ENCODE data around the gene NUCB2. TPM values are rescaled to one million over a fixed set of nuclear protein-coding genes. Genes with fewer than 3 reads are reported as not detected.

Gene NUCB2
- total and polyA plus RNA-seq, 2 of the 8 experiments (the other 6 are each of a cell fraction or from before 2014, with no cell fraction given) = 9.0 to 34.2 TPM

GRCh38 chr11:17287058-17287457 lies 10.5 kb downstream of the NUCB2 start:
- TF ChIP-seq KDM4A (IDR thresholded peaks at IDR 0.05; ENCODE audit: low read depth, low read length, severe bottlenecking) = no peak
- no peak overlapping the region for H2BK20ac ChIP-seq (ENCODE audit: low read length)

More at GRCh38 chr11:17287058-17287457, 10.5 kb downstream of the NUCB2 start:
- Histone ChIP-seq H3K4me2 (ENCODE audit: insufficient read depth in 1 of 2, low read depth in 2 of 2, low read length in 2 of 2) (no peak overlapping the region), H4K8ac (ENCODE audit: extremely low read depth, insufficient read depth, low read length) (no peak overlapping the region), H3K27me3 (replicated peaks in 1 of 4; ENCODE audit: control insufficient read depth in 3 of 4, extremely low read depth in 1 of 4, insufficient read depth in 3 of 4, low read length in 3 of 4) (no peaks in the 10 kb centered on the region), H2BK12ac (ENCODE audit: low read depth, low read length) (no peak overlapping the region), H3K9me3 (ENCODE audit: insufficient read depth in 2 of 2, low read depth in 1 of 2, low read length in 1 of 2) (no peaks in the 10 kb centered on the region), H4K5ac (ENCODE audit: insufficient read length, low read depth, low read length) (no peak overlapping the region), H3K56ac (replicated peaks; ENCODE audit: insufficient read length, low read depth, low read length) (no peak overlapping the region), H4K91ac (replicated peaks; ENCODE audit: insufficient read length, low read length) (no peak overlapping the region), H2AFZ (ENCODE audit: low read length) (no peak overlapping the region), H3K27ac (ENCODE audit: low read depth, low read length) (no peak overlapping the region), H3K36me3 (ENCODE audit: control insufficient read depth in 2 of 4, insufficient read depth in 4 of 4, low read length in 3 of 4) (no peaks in the 10 kb centered on the region; a peak in 1 of 8 replicates), H2BK5ac (ENCODE audit: low read depth, low read length) (no peak overlapping the region), H3K9ac (replicated peaks in 1 of 4; ENCODE audit: extremely low read depth in 1 of 4, low read depth in 3 of 4, low read length in 3 of 4) (no peak overlapping the region), H3K4ac (replicated peaks; ENCODE audit: insufficient read length, low read depth, low read length) (no peak overlapping the region), H2BK15ac (ENCODE audit: low read length) (no peak overlapping the region), H3K14ac (ENCODE audit: insufficient read length) (no peak overlapping the region), H2BK120ac (replicated peaks; ENCODE audit: low read depth, low read length) (no peak overlapping the region), H4K20me1 (replicated peaks in 1 of 2; ENCODE audit: control insufficient read depth in 1 of 2, insufficient read depth in 2 of 2, low read length in 2 of 2) (no peaks in the 10 kb centered on the region), H3K4me1 (replicated peaks in 1 of 4; ENCODE audit: control insufficient read depth in 3 of 4, insufficient read depth in 4 of 4, low read length in 3 of 4) (no peaks in the 10 kb centered on the region), H2AK5ac (ENCODE audit: low read depth, low read length) (no peak overlapping the region), H3K79me1 (ENCODE audit: low read depth, low read length) (no peaks in the 10 kb centered on the region), H3K4me3 (ENCODE audit: extremely low read depth in 1 of 4, insufficient read depth in 2 of 4, low read depth in 3 of 4, low read length in 4 of 4) (no peak overlapping the region), H3K23me2 (ENCODE audit: low read depth, low read length) (no peaks in the 10 kb centered on the region), H3K18ac (ENCODE audit: extremely low read depth, low read length) (no peak overlapping the region), H3K23ac (ENCODE audit: insufficient read length) (no peak overlapping the region), H3K79me2 (ENCODE audit: control insufficient read depth in 1 of 2, insufficient read depth in 2 of 2, low read length in 2 of 2) (no peaks in the 10 kb centered on the region)
- WGBS, 2 experiments (ENCODE audit: extremely low coverage in 1 of 2, insufficient coverage in 1 of 2, insufficient read length in 1 of 2, insufficient replicate concordance in 2 of 2, low coverage in 1 of 2, low lambda C conversion rate in 2 of 2, missing lambda C conversion rate in 1 of 2) = 87% methylated on average over 4 of the region's 4 CpGs; no CpG with 5 or more reads in 1 of the 2 experiments
- no peak for DNase-seq (ENCODE audit: low read depth in 1 of 2, low spot score in 2 of 2)
- CTCF ChIA-PET (ENCODE audit: partially characterized antibody) = no interaction called here
- POLR2A ChIA-PET (ENCODE audit: partially characterized antibody) = no interaction called here
- no peak for FAIRE-seq

All from H1 (cell line).